DND-41 (cell line): ENCODE data around the gene RNF182.

Experiments used
- EZH2 ChIP-seq: IDR thresholded peaks from 3 replicates; pipeline ENCODE4 v1.6.1; 2012; ENCODE audit warnings: borderline replicate concordance, low read depth, mild to moderate bottlenecking, moderate library complexity, low read length, inconsistent platforms; ENCODE audit not compliant: severe bottlenecking
- TF ChIP-seq, protein P1 (sequence below): IDR thresholded peaks from 2 replicates; pipeline ENCODE4 v1.5.1; 2012; ENCODE audit warnings: borderline replicate concordance, low read length, moderate library complexity, mild to moderate bottlenecking; ENCODE audit not compliant: poor library complexity, severe bottlenecking; ENCODE audit errors: extremely low read depth

GRCh38 chr6:13943943-13944342 is 19.2 kb downstream of the RNF182 start:
- TF ChIP-seq, protein P1, sequence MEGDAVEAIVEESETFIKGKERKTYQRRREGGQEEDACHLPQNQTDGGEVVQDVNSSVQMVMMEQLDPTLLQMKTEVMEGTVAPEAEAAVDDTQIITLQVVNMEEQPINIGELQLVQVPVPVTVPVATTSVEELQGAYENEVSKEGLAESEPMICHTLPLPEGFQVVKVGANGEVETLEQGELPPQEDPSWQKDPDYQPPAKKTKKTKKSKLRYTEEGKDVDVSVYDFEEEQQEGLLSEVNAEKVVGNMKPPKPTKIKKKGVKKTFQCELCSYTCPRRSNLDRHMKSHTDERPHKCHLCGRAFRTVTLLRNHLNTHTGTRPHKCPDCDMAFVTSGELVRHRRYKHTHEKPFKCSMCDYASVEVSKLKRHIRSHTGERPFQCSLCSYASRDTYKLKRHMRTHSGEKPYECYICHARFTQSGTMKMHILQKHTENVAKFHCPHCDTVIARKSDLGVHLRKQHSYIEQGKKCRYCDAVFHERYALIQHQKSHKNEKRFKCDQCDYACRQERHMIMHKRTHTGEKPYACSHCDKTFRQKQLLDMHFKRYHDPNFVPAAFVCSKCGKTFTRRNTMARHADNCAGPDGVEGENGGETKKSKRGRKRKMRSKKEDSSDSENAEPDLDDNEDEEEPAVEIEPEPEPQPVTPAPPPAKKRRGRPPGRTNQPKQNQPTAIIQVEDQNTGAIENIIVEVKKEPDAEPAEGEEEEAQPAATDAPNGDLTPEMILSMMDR, result no peak
- no peak for TF ChIP-seq EZH2
